H9 (cell line): ENCODE data around the gene STARD10. TPM values are rescaled to one million over a fixed set of nuclear protein-coding genes. Genes with fewer than 3 reads are reported as not detected.

Experiments
- DNase-seq: peaks from one replicate; pipeline ENCODE4 v3.0.0-alpha.2; 2017
- H2AFZ ChIP-seq: one replicate; pipeline ENCODE4 v1.6.1; 2013; ENCODE audit warnings: mild to moderate bottlenecking, low read length, control low read depth, moderate library complexity
- H2AK5ac ChIP-seq: 2 replicates; pipeline ENCODE4 v1.6.1; 2013; ENCODE audit warnings: low read length, control low read depth, mixed read lengths; ENCODE audit not compliant: insufficient read length
- H2BK120ac ChIP-seq: one replicate; pipeline ENCODE4 v1.6.1; 2013; ENCODE audit warnings: low read depth, mild to moderate bottlenecking, low read length, control low read depth, inconsistent platforms; ENCODE audit not compliant: poor library complexity, severe bottlenecking
- H2BK12ac ChIP-seq: 2 replicates; pipeline ENCODE4 v1.6.1; 2013; ENCODE audit warnings: low read length, control low read depth, mixed read lengths, low read depth; ENCODE audit not compliant: insufficient read length
- H2BK15ac ChIP-seq: 2 replicates; pipeline ENCODE4 v1.6.1; 2013; ENCODE audit warnings: low read depth, low read length, control low read depth
- H2BK20ac ChIP-seq: one replicate; pipeline ENCODE4 v1.6.1; 2013; ENCODE audit warnings: low read depth, mild to moderate bottlenecking, low read length, control low read depth, inconsistent platforms; ENCODE audit not compliant: poor library complexity, severe bottlenecking
- H2BK5ac ChIP-seq: 2 replicates; pipeline ENCODE4 v1.6.1; 2013; ENCODE audit warnings: low read length, control low read depth, mixed read lengths; ENCODE audit not compliant: insufficient read length
- H3K14ac ChIP-seq: 2 replicates; pipeline ENCODE4 v1.6.1; 2013; ENCODE audit warnings: low read length, control low read depth; ENCODE audit not compliant: insufficient read depth
- H3K18ac ChIP-seq: 2 replicates; pipeline ENCODE4 v1.6.1; 2013; ENCODE audit warnings: low read depth, mild to moderate bottlenecking, mixed read lengths, low read length, control low read depth; ENCODE audit not compliant: insufficient read length
- H3K23ac ChIP-seq: 2 replicates; pipeline ENCODE4 v1.6.1; 2013; ENCODE audit warnings: low read length, control low read depth, mixed read lengths, low read depth; ENCODE audit not compliant: insufficient read length
- H3K23me2 ChIP-seq: 2 replicates; pipeline ENCODE4 v1.6.1; 2013; ENCODE audit warnings: low read depth, mild to moderate bottlenecking, mixed read lengths, low read length, control low read depth; ENCODE audit not compliant: insufficient read length, poor library complexity, severe bottlenecking
- H3K27ac ChIP-seq: 2 replicates; pipeline ENCODE4 v1.5.1; 2013; ENCODE audit warnings: low read length, control low read depth, mixed read lengths, low read depth; ENCODE audit not compliant: insufficient read length
- H3K27me3 ChIP-seq: 2 replicates; pipeline ENCODE4 v1.6.1; 2013; ENCODE audit warnings: low read length, control low read depth, inconsistent platforms; ENCODE audit not compliant: insufficient read depth
- H3K4ac ChIP-seq: 2 replicates; pipeline ENCODE4 v1.6.1; 2013; ENCODE audit warnings: low read depth, mild to moderate bottlenecking, control low read depth, inconsistent platforms, low read length, moderate library complexity
- H3K4me1 ChIP-seq: 2 replicates; pipeline ENCODE4 v1.6.1; 2013; ENCODE audit warnings: low read length, control low read depth, inconsistent platforms; ENCODE audit not compliant: insufficient read depth
- H3K4me2 ChIP-seq: 2 replicates; pipeline ENCODE4 v1.6.1; 2013; ENCODE audit warnings: low read length, control low read depth, mixed read lengths; ENCODE audit not compliant: insufficient read length, insufficient read depth
- H3K56ac ChIP-seq: 2 replicates; pipeline ENCODE4 v1.6.1; 2013; ENCODE audit warnings: low read depth, mild to moderate bottlenecking, mixed read lengths, low read length, control low read depth; ENCODE audit not compliant: insufficient read length
- H3K79me1 ChIP-seq: 2 replicates; pipeline ENCODE4 v1.6.1; 2013; ENCODE audit warnings: low read depth, mild to moderate bottlenecking, moderate library complexity, low read length, control low read depth, inconsistent platforms; ENCODE audit not compliant: insufficient read depth, poor library complexity, severe bottlenecking
- H3K79me2 ChIP-seq: 2 replicates; pipeline ENCODE4 v1.6.1; 2013; ENCODE audit warnings: low read length, control low read depth, inconsistent platforms; ENCODE audit not compliant: insufficient read depth
- H3K9ac ChIP-seq: 2 replicates; pipeline ENCODE4 v1.6.1; 2013; ENCODE audit warnings: low read length, control low read depth, mixed read lengths; ENCODE audit not compliant: insufficient read length; ENCODE audit errors: extremely low read depth
- H3K9me3 ChIP-seq: one replicate; pipeline ENCODE4 v1.6.1; 2013; ENCODE audit warnings: low read depth, low read length, inconsistent platforms; ENCODE audit not compliant: control insufficient read depth
- H3T11ph ChIP-seq: one replicate; pipeline ENCODE4 v1.6.1; 2013; ENCODE audit warnings: mild to moderate bottlenecking, low read length, control low read depth, inconsistent platforms
- H4K20me1 ChIP-seq: one replicate; pipeline ENCODE4 v1.6.1; 2013; ENCODE audit not compliant: control insufficient read depth, insufficient read length, insufficient read depth
- H4K5ac ChIP-seq: 2 replicates; pipeline ENCODE4 v1.6.1; 2013; ENCODE audit warnings: low read depth, mild to moderate bottlenecking, mixed read lengths, low read length, control low read depth; ENCODE audit not compliant: insufficient read length
- H4K8ac ChIP-seq: replicated peaks from 2 replicates; pipeline ENCODE4 v1.6.1; 2013; ENCODE audit warnings: low read length, control low read depth, mixed read lengths, low read depth; ENCODE audit not compliant: insufficient read length
- H4K91ac ChIP-seq: 2 replicates; pipeline ENCODE4 v1.6.1; 2013; ENCODE audit warnings: low read depth, mild to moderate bottlenecking, moderate library complexity, mixed read lengths, low read length, control low read depth; ENCODE audit not compliant: insufficient read length
- H3K27ac Mint-ChIP-seq, 3 experiments: 2 replicates in 2 of 3; 3 replicates in 1 of 3; pipeline ENCODE4 v1.8.0; 2020 to 2021; ENCODE audit warnings: mixed read lengths in 3 of 3, mild to moderate bottlenecking in 1 of 3, moderate library complexity in 1 of 3
- H3K27me3 Mint-ChIP-seq: 2 replicates; pipeline ENCODE4 v1.8.0; 2021; ENCODE audit warnings: low read depth, mild to moderate bottlenecking, moderate library complexity, mixed read lengths
- H3K36me3 Mint-ChIP-seq, 3 experiments: 2 replicates in 2 of 3; 3 replicates in 1 of 3; pipeline ENCODE4 v1.8.0; 2020 to 2021; ENCODE audit warnings: low read depth in 3 of 3, mixed read lengths in 3 of 3; ENCODE audit not compliant: insufficient read depth in 1 of 3
- H3K4me1 Mint-ChIP-seq, 2 experiments: 2 replicates each; pipeline ENCODE4 v1.8.0; 2020; ENCODE audit warnings: mixed read lengths in 2 of 2
- H3K4me3 Mint-ChIP-seq, 2 experiments: 2 replicates in 1 of 2; 3 replicates in 1 of 2; pipeline ENCODE4 v1.8.0; 2020 to 2021; ENCODE audit warnings: mild to moderate bottlenecking in 2 of 2, mixed read lengths in 2 of 2, moderate library complexity in 1 of 2
- H3K9me3 Mint-ChIP-seq, 2 experiments: 2 replicates in 1 of 2; 3 replicates in 1 of 2; pipeline ENCODE4 v1.8.0; 2020; ENCODE audit warnings: mild to moderate bottlenecking in 2 of 2, mixed read lengths in 2 of 2, moderate library complexity in 1 of 2
- CTCF ChIP-seq: fragments of 200-600 bp; sonication (generic); conservative IDR thresholded peaks from 3 replicates; pipeline ENCODE4 v1.8.0; 2021; ENCODE audit warnings: antibody characterized with exemption, mild to moderate bottlenecking
- WGBS: extraction: QIAGEN DNeasy Blood & Tissue Kit; methylation state at CpG from one replicate; pipeline ENCODE4 v1.1.7; 2013; ENCODE audit warnings: missing lambda C conversion rate, low lambda C conversion rate, mixed read lengths; ENCODE audit not compliant: insufficient read length; ENCODE audit errors: extremely low coverage; 5-methylcytosine and 5-hydroxymethylcytosine counted together
- total RNA-seq: library from RNA; stranded (reverse); gene quantifications from 2 replicates; pipeline ENCODE4 v1.2.1, GENCODE V29; 2021

Gene STARD10
- total RNA-seq, 1 experiment from 2014 or later = 24.4 TPM

DNA sequence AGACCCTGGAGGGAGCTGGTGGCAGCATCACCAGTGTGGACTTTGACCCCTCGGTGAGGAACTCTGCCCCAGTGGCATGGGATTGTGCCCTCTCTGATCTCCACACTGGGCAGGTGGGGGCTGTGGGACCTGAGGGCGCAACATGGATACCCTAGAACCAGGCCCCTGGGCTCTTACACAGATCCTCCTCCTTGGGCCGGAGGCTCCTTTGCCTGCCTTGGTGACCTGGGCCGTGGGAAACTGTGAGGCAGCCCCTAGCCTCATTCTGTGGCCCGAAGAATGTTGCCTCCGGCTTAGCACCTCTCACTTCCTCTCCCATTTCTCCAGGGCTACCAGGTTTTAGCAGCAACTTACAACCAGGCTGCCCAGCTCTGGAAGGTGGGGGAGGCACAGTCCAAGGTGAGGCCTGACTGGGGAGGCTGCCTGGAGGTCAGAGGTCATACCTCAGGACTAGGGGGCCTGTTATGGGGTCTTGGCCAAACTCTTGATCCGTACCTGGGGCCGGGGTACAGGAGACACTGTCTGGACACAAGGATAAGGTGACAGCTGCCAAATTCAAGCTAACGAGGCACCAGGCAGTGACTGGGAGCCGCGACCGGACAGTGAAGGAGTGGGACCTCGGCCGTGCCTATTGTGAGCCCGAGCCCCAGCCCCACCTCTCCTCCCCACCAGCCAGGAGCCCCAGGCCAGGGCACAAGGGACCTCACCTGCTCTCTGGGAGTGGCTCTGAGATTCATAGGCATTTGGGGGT is 32.5 kb upstream of the STARD10 start:
- Histone ChIP-seq H3K79me2 (no peaks in the 10 kb centered on the region), H3K23me2 (peaks cover 13% of the 10 kb centered on the region), H4K20me1 (no peaks in the 10 kb centered on the region), H2BK12ac (no peak overlapping the region), H3K14ac (no peak overlapping the region; the same call in 1 of the 2 replicates), H2AFZ (no peak overlapping the region), H3K4me1 (no peaks in the 10 kb centered on the region), H3K79me1 (no peaks in the 10 kb centered on the region), H3K4ac (no peak overlapping the region), H3K4me2 (no peak overlapping the region), H2BK120ac (no peak overlapping the region), H2BK5ac (no peak overlapping the region), H3K27me3 (no peaks in the 10 kb centered on the region), H3K56ac (no peak overlapping the region), H3K9ac (no peak overlapping the region), H4K91ac (no peak overlapping the region), H2BK20ac (no peak overlapping the region), H4K5ac (no peak overlapping the region), H3K9me3 (no peaks in the 10 kb centered on the region), H3T11ph (no peak overlapping the region), H4K8ac (no peak overlapping the region), H3K27ac (no peak overlapping the region), H2BK15ac (no peak overlapping the region), H3K23ac (no peak overlapping the region), H2AK5ac (no peak overlapping the region), H3K18ac (no peak overlapping the region)
- peaks cover 22% of the 10 kb centered on the region for H3K27me3 Mint-ChIP-seq
- no peak for DNase-seq
- H3K9me3 Mint-ChIP-seq = no peaks in the 10 kb centered on the region; a peak in 1 of 5 replicates
- H3K4me1 Mint-ChIP-seq = peaks cover 3 to 6% of the 10 kb centered on the region in 2 experiments; a peak in 2 of 4 replicates
- peak overlapping the region in 1 of 3 experiments; percentile 80; a peak in 2 of 7 replicates for H3K27ac Mint-ChIP-seq
- H3K4me3 Mint-ChIP-seq = no peak overlapping the region
- no CpG with 5 or more reads among the region's 15 CpGs for WGBS
- peaks cover 0 to 2% (median 0%) of the 10 kb centered on the region in 3 experiments; a peak in 2 of 7 replicates for H3K36me3 Mint-ChIP-seq
- TF ChIP-seq CTCF = no peak
